Activated naive CD8-positive, alpha-beta T cell (primary cell): ENCODE measurements around the gene TK2.
"Not testable (repeated sequence)": the region's sequence is repeated elsewhere in the genome, so short reads cannot be mapped to it uniquely, and the experiment has no call there.

Experiments
- H3K27ac Mint-ChIP-seq: one replicate; pipeline ENCODE4 v1.8.0; 2021; ENCODE audit warnings: mixed read lengths
- H3K27me3 Mint-ChIP-seq: one replicate; pipeline ENCODE4 v1.8.0; 2021; ENCODE audit warnings: mixed read lengths
- H3K36me3 Mint-ChIP-seq: one replicate; pipeline ENCODE4 v1.8.0; 2021; ENCODE audit warnings: mixed read lengths
- H3K4me1 Mint-ChIP-seq: one replicate; pipeline ENCODE4 v1.8.0; 2021; ENCODE audit warnings: low read depth, mixed read lengths
- H3K4me3 Mint-ChIP-seq: one replicate; pipeline ENCODE4 v1.8.0; 2021; ENCODE audit warnings: mild to moderate bottlenecking, mixed read lengths
- H3K9me3 Mint-ChIP-seq: one replicate; pipeline ENCODE4 v1.8.0; 2021; ENCODE audit warnings: low read depth, mixed read lengths

TK2 gene

GRCh38 chr16:66521951-66522771 is 27.8 kb downstream of the TK2 start:
- H3K36me3 Mint-ChIP-seq = peaks cover 4% of the 10 kb centered on the region
- no peaks in the 10 kb centered on the region for H3K9me3 Mint-ChIP-seq

GRCh38 chr16:66521252-66521713 is 28.6 kb downstream of the TK2 start:
- Mint-ChIP-seq H3K4me1 (peaks cover 87% of the 10 kb centered on the region), H3K4me3 (peak overlapping the region; percentile 81), H3K36me3 (peaks cover 4% of the 10 kb centered on the region), H3K9me3 (no peaks in the 10 kb centered on the region), H3K27ac (peak overlapping the region; percentile 94), H3K27me3 (no peaks in the 10 kb centered on the region)

More at GRCh38 chr16:66521951-66522771, 27.8 kb downstream of the TK2 start:
- peaks cover 78% of the 10 kb centered on the region for H3K4me1 Mint-ChIP-seq
- H3K27ac Mint-ChIP-seq = peak overlapping the region; percentile 94
- H3K4me3 Mint-ChIP-seq = peak overlapping the region; percentile 81
- H3K27me3 Mint-ChIP-seq = no peaks in the 10 kb centered on the region

GRCh38 chr16:66520406-66521170 is 29.3 kb downstream of the TK2 start:
- Mint-ChIP-seq H3K36me3 (peaks cover under 1% of the 10 kb centered on the region), H3K27ac (peak overlapping the region; percentile 13), H3K27me3 (no peaks in the 10 kb centered on the region), H3K4me1 (peaks cover 89% of the 10 kb centered on the region), H3K9me3 (no peaks in the 10 kb centered on the region), H3K4me3 (peak overlapping the region; percentile 17)

GRCh38 chr16:66519482-66520373 is 30.2 kb downstream of the TK2 start:
- no peaks in the 10 kb centered on the region for H3K27me3 Mint-ChIP-seq
- H3K27ac Mint-ChIP-seq = no peak overlapping the region
- H3K4me3 Mint-ChIP-seq = no peak overlapping the region
- H3K4me1 Mint-ChIP-seq = peaks cover 86% of the 10 kb centered on the region
- no peaks in the 10 kb centered on the region for H3K36me3 Mint-ChIP-seq
- no peaks in the 10 kb centered on the region for H3K9me3 Mint-ChIP-seq

DNA sequence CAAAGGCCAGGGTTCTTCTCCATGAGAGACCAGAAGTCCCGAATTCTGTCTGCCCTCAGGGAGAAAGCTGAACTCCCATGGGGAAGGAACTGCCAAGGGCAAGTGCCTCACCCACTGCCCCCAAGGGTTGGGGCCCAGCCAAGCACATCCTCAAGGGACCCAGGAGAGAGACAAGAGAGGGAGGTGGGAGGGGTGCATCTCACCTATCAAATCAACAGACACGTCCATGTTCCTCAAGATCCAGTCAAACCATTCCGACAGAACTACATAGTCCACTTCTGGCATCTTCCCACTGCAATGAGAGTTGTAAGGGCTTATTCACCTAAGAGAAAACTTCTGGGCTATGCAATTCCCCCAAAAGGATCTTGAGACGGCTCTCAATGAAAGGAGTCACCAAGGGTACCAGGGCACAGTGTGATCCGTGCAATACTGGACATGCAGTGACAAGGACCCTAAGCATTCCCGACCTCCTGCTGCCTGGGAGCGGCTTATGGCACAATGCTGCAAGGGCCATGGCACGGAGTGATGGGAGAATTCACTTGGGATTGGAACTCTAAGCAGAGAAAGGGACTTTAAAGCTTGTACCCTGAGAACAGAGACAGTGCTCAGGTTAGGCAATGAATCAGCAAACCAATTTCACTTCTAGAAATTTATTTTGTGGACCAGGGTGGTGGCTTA is 32.2 kb downstream of the TK2 start:
- peak overlapping the region; percentile 95 for H3K27ac Mint-ChIP-seq
- H3K9me3 Mint-ChIP-seq = no peaks in the 10 kb centered on the region
- H3K36me3 Mint-ChIP-seq = no peaks in the 10 kb centered on the region
- H3K27me3 Mint-ChIP-seq = no peaks in the 10 kb centered on the region
- H3K4me1 Mint-ChIP-seq = peaks cover 70% of the 10 kb centered on the region
- peak overlapping the region; percentile 78 for H3K4me3 Mint-ChIP-seq

DNA sequence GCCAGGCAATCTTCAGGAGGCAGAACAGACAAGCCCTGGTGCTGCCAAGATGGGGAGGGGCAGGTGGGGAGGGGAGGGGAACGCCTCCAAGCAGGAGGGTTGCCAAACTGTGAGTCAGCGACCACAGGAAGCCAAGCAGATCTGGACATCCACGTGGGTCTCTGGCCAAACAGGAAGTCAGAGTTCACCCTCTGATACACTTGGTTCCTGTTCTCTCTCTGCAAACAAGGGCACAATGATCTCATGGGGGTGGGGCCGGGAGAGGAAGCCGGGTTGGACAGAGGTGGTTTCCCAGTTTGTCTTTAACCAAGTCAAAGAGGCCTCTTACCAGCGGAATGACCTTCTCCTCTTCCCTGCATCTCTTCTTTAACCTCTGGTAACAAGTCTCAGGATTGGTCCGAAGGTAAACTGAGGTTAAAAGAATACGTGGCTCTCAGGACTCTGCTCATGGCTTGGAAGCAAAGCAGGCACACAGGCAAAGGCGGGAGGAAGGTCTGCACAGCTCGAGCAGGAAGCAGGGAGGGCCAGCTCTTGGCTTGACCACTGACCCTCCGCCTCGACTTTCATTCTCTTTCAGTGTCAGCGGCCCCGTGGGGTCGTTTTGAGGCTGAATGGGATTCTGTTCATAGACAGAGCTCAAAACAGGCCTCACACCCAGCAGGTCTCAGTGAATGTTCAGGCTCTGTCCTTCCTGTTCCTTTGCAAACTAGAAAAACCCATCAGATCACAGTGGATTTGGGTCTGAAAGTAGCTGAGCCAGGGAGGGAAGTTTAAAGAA is 32.9 kb downstream of the TK2 start:
- Mint-ChIP-seq H3K27ac (peak overlapping the region; percentile 95), H3K4me1 (peaks cover 65% of the 10 kb centered on the region), H3K9me3 (no peaks in the 10 kb centered on the region), H3K4me3 (peak overlapping the region; percentile 78), H3K36me3 (no peaks in the 10 kb centered on the region), H3K27me3 (no peaks in the 10 kb centered on the region)

DNA sequence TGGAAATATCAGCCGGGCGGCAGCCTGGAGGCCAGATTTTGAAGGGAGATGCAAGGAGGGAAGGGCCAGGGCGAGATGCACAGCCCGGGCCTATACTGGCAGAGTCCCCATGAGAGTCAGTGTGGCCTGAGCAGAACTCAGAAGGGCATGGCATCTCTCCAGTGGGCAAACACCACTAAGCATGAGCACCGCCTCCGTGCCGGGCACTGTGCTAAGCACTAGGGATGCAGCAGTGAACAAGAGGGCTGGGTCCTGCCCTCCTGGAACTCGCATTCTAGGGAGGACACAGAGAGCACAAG is 33.5 kb downstream of the TK2 start:
- Mint-ChIP-seq H3K4me1 (peaks cover 62% of the 10 kb centered on the region), H3K27me3 (no peaks in the 10 kb centered on the region), H3K27ac (peak overlapping the region; percentile 95), H3K36me3 (peaks cover 2% of the 10 kb centered on the region), H3K9me3 (no peaks in the 10 kb centered on the region), H3K4me3 (peak overlapping the region; percentile 78)

DNA sequence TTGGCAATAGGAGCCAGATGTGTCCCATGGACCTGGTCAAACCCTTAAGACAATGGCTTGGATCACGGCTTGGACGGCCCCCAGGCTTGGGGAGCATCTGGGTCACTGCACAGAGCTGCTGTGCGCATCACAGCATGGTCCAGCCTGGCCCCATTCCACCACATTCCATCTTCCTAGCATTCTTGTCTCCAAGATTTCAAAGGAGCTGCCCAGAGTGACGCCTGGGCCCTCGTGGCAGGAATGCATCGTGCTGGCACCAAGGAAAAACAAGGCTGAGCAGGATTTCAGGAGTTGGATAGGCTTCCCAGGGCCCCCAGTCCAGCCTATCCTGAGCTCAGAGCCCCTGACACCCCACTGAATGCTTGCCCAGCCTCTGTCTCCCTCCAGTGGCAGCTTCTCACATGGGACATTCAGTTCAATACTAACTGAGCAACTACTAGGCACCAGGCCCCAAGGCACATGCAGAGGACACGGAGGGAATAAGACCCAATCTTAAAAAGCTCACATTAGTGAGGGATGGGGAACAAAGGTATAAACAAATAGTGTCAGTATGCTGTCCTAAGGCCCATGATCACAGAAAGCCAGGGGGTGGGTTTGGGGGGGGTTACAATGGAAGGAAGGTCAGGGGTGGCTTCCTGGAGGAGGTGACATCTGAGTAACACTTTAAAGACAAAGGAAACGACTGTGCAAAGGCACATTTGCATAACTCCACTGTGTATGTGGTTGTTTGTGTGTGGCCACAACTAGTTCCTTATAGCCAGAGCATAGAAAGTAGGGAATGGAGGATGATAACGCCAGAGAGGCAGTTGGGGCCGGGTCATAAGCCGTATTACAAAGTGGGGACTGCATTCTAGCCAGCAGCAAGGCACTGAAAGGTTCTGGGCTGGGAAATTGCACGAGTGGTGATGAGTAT is 34.1 kb downstream of the TK2 start:
- peak overlapping the region; percentile 95 for H3K27ac Mint-ChIP-seq
- H3K4me1 Mint-ChIP-seq = peaks cover 56% of the 10 kb centered on the region
- peak overlapping the region; percentile 78 for H3K4me3 Mint-ChIP-seq
- H3K27me3 Mint-ChIP-seq = no peaks in the 10 kb centered on the region
- H3K9me3 Mint-ChIP-seq = no peaks in the 10 kb centered on the region
- H3K36me3 Mint-ChIP-seq = peaks cover 2% of the 10 kb centered on the region

DNA sequence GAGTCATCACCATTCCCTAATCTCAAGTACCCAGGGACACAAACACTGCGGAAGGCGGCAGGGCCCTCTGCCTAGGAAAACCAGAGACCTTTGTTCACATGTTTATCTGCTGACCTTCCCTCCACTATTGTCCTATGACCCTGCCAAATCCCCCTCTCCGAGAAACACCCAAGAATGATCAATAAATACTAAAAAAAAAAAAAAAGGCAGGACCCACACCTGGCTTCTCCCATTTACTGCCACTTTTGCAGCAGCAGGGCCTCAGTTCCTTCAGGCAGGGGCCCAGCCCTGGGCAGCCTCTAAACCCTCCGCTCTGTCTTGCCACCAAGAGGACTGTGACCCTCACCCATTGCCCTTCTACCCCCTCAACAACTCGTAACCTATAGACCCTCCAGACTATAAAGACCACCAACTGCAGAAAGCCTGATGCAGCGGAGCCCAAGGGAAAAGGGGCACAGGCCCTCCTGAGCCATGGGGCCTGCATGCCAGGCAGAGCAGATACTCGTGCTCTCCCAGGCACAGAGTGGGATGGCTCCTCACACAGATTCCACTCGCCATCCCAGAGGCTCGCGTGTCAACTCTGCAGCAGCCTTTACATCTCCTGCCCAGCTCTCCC is 34.8 kb downstream of the TK2 start:
- Mint-ChIP-seq H3K27ac (peak overlapping the region; percentile 46), H3K4me3 (peak overlapping the region; percentile 38), H3K4me1 (peaks cover 48% of the 10 kb centered on the region)
- H3K27me3 Mint-ChIP-seq, H3K9me3 Mint-ChIP-seq, H3K36me3 Mint-ChIP-seq: not testable (repeated sequence)

GRCh38 chr16:66514391-66514790 is 35.5 kb downstream of the TK2 start:
- H3K9me3 Mint-ChIP-seq, H3K4me3 Mint-ChIP-seq, H3K27me3 Mint-ChIP-seq, H3K27ac Mint-ChIP-seq, H3K36me3 Mint-ChIP-seq: not testable (repeated sequence)
- peaks cover 41% of the 10 kb centered on the region for H3K4me1 Mint-ChIP-seq

GRCh38 chr16:66513111-66513723 is 36.7 kb downstream of the TK2 start:
- Mint-ChIP-seq H3K36me3 (peaks cover 2% of the 10 kb centered on the region), H3K27me3 (no peaks in the 10 kb centered on the region), H3K9me3 (no peaks in the 10 kb centered on the region), H3K4me3 (no peak overlapping the region), H3K4me1 (peaks cover 37% of the 10 kb centered on the region), H3K27ac (no peak overlapping the region)

- peaks cover 5% of the 10 kb centered on the region for H3K36me3 Mint-ChIP-seq
- peaks cover 32% of the 10 kb centered on the region for H3K4me1 Mint-ChIP-seq
- no peaks in the 10 kb centered on the region for H3K27me3 Mint-ChIP-seq
- no peak overlapping the region for H3K27ac Mint-ChIP-seq
- H3K4me3 Mint-ChIP-seq = no peak overlapping the region
- H3K9me3 Mint-ChIP-seq = no peaks in the 10 kb centered on the region
These were observed 37.4 kb downstream of the TK2 start for GRCh38 chr16:66512272-66513110.
